Lower leg skin (tissue), 3 donors: ENCODE data around the gene BRD3.

Experiments
- POLR2A ChIP-seq, 2 donors: fragments of 450-650 bp; IDR thresholded peaks; one replicate each; pipeline ENCODE4 v1.6.1; 2016 to 2017; ENCODE audit warnings: antibody characterized with exemption in 2 of 2, mild to moderate bottlenecking in 1 of 2, moderate library complexity in 1 of 2
- TF ChIP-seq, protein P1 (sequence below), 3 donors: fragments of 450-650 bp; IDR thresholded peaks; one replicate each; pipeline ENCODE4 v1.5.1; 2016; ENCODE audit warnings: antibody characterized with exemption in 3 of 3, mild to moderate bottlenecking in 3 of 3, moderate library complexity in 2 of 3

DNA sequence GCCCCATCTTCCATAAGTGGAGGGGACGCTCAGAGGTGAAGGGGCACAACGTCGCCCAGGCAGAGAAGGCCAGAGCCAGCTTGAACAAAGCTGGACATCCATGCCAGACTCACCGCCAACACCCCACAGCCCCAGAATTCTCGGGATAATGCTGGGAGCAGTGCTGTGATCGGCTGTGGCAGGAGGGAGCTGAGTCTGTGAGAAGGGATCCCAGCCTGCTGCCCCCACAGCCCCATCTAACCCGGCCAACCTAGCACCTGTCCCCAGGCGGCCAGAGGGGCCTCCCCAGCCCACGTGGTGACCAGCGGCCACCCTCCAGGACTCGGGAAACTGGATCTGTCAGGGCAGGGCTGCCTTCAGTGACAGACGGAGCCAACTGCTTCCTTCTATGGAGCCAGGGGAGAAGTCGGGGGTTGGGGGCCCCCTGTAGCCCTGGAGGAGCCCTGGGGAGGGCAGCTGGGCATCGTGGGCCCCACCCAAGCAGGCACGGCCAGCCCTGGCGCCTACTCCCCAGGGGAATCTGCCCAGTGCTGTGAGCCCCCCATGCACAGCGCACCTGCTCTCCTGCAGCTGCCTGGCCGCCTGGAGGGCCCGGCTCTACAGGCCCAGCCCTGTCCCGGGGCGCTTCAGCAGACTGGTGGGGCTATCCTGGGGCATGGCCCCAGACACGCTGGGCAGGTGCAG is 6.0 kb downstream of the BRD3 start:
- TF ChIP-seq, protein P1, sequence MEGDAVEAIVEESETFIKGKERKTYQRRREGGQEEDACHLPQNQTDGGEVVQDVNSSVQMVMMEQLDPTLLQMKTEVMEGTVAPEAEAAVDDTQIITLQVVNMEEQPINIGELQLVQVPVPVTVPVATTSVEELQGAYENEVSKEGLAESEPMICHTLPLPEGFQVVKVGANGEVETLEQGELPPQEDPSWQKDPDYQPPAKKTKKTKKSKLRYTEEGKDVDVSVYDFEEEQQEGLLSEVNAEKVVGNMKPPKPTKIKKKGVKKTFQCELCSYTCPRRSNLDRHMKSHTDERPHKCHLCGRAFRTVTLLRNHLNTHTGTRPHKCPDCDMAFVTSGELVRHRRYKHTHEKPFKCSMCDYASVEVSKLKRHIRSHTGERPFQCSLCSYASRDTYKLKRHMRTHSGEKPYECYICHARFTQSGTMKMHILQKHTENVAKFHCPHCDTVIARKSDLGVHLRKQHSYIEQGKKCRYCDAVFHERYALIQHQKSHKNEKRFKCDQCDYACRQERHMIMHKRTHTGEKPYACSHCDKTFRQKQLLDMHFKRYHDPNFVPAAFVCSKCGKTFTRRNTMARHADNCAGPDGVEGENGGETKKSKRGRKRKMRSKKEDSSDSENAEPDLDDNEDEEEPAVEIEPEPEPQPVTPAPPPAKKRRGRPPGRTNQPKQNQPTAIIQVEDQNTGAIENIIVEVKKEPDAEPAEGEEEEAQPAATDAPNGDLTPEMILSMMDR (IDR thresholded peaks at IDR 0.05): no peak
- TF ChIP-seq POLR2A (IDR thresholded peaks at IDR 0.05): no peak
